HS-27A (cell line): ENCODE data around the gene BLM.

Experiments used
- DNase-seq: peaks from one replicate; pipeline ENCODE4 v3.0.0-alpha.2; 2012; ENCODE audit warnings: low read depth, missing footprints

Gene BLM

GRCh38 chr15:90790057-90790456 lies 72.9 kb downstream of the BLM start:
- no peak for DNase-seq

- DNase-seq, result no peak
These were observed 73.4 kb downstream of the BLM start for GRCh38 chr15:90790561-90790960.

GRCh38 chr15:90794538-90794937 lies 77.4 kb downstream of the BLM start:
- no peak for DNase-seq

- no peak for DNase-seq
These were observed 82.6 kb downstream of the BLM start for GRCh38 chr15:90799639-90800170.

GRCh38 chr15:90801803-90802202 lies 84.7 kb downstream of the BLM start:
- no peak for DNase-seq

GRCh38 chr15:90807074-90807785 lies 90.1 kb downstream of the BLM start:
- no peak for DNase-seq

- DNase-seq, result no peak
These were observed 90.6 kb downstream of the BLM start for GRCh38 chr15:90807786-90808086.

GRCh38 chr15:90808517-90809235 lies 91.5 kb downstream of the BLM start:
- DNase-seq, result no peak

GRCh38 chr15:90809536-90809935 lies 92.4 kb downstream of the BLM start:
- DNase-seq, result no peak

GRCh38 chr15:90810354-90810753 lies 93.2 kb downstream of the BLM start:
- DNase-seq, result no peak

- DNase-seq, result no peak
These were observed 95.2 kb downstream of the BLM start for GRCh38 chr15:90812171-90812957.

GRCh38 chr15:90812958-90813265 lies 95.8 kb downstream of the BLM start:
- DNase-seq, result no peak

GRCh38 chr15:90813796-90814190 lies 96.6 kb downstream of the BLM start:
- DNase-seq, result no peak

- no peak for DNase-seq
These were observed 97.2 kb downstream of the BLM start for GRCh38 chr15:90814191-90814821.

GRCh38 chr15:90816401-90817116 lies 99.4 kb downstream of the BLM start:
- no peak for DNase-seq

- DNase-seq, result no peak
These were observed 100.2 kb downstream of the BLM start for GRCh38 chr15:90817117-90818057.

- DNase-seq, result no peak
These were observed 101.4 kb downstream of the BLM start for GRCh38 chr15:90818251-90819210.

- no peak for DNase-seq
These were observed 102.2 kb downstream of the BLM start for GRCh38 chr15:90819390-90819789.

- no peak for DNase-seq
These were observed 102.7 kb downstream of the BLM start for GRCh38 chr15:90819850-90820249.

- no peak for DNase-seq
These were observed 103.3 kb downstream of the BLM start for GRCh38 chr15:90820481-90820880.
